SW 1271 (cell line): ENCODE data around the gene GRK7.
"Not testable (repeated sequence)": the region's sequence is repeated elsewhere in the genome, so short reads cannot be mapped to it uniquely, and the experiment has no call there.

Experiments used
- DNase-seq, 2 experiments: peaks; one replicate each; lab custom pipeline; 2025; lab: John Stamatoyannopoulos, UW

The GRK7 gene

DNA sequence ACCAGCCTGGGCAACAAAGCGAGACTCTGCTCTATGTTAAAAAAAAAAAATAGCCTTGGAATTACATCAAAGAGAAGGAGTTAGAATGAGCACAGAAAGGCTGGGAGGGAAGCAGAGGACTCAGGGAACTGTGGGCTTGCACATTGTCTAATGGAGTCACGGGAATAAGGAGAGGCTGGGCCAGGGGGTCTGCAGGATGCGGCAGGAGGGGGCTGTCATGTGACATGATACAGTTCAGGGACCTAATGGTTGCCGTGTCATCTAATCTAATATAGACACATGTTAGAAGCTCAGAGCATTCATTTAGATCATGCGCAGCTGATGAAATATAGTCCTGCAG lies 32.5 kb downstream of the GRK7 start:
- no peak for DNase-seq

- no peak for DNase-seq
These were observed 33.1 kb downstream of the GRK7 start for GRCh38 chr3:141796081-141796888.

- no peak for DNase-seq
These were observed 33.9 kb downstream of the GRK7 start for GRCh38 chr3:141796889-141797781.

- no peak for DNase-seq
These were observed 34.7 kb downstream of the GRK7 start for GRCh38 chr3:141797819-141798447.

DNA sequence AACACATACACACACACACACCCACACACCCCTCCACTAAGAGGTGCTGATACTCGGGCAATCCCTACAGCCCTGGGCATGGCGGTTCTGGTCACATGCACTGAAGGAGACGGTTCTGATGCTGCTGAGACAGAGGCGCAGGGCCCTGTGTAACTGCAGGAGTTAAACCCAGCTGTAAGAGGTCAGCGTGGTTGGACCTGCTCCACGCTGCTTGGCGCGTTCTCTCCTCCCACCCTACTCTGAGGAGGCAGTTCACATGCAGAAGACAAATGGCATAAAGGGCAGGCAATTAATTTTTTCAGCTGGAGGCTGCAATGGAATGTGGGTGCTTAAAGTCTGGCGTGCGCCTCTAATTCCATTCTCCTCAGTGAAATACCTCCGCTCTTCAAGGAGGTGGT lies 35.2 kb downstream of the GRK7 start:
- DNase-seq = no peak

GRCh38 chr3:141802316-141803077 lies 39.3 kb downstream of the GRK7 start:
- no peak for DNase-seq

DNA sequence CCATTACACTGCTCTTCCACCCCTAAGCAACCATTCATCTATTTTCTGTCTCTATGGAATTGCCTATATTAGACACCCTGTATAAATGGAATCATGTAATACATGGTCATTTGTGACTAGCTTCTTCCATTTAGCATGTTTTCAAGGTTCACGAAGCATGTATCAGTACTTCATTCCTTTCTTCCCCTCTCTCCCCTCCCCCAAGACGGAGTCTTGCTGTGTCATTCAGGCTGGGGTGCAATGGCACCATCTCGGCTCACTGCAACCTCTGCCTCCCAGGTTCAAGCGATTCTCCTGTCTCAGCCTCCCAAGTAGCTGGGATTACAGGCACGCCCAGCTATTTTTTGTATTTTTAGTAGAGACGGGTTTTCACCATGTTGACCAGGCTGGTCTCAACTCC lies 40.3 kb downstream of the GRK7 start:
- DNase-seq = not testable (repeated sequence)

DNA sequence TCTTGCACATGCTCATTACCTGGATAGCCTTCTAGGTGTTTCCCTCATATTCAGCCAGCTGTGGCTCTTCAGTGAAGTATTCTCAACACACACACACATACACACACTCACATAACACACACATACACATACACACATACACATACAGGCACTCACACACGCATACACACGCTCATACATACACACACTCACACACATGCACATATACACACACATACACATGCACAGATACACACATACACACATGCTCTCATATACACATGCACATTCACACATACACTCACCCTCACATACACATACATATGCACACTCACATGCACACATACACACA lies 41.2 kb downstream of the GRK7 start:
- DNase-seq = no peak

- no peak for DNase-seq
These were observed 41.8 kb downstream of the GRK7 start for GRCh38 chr3:141804778-141805639.

GRCh38 chr3:141807277-141808033 lies 44.2 kb downstream of the GRK7 start:
- no peak for DNase-seq

DNA sequence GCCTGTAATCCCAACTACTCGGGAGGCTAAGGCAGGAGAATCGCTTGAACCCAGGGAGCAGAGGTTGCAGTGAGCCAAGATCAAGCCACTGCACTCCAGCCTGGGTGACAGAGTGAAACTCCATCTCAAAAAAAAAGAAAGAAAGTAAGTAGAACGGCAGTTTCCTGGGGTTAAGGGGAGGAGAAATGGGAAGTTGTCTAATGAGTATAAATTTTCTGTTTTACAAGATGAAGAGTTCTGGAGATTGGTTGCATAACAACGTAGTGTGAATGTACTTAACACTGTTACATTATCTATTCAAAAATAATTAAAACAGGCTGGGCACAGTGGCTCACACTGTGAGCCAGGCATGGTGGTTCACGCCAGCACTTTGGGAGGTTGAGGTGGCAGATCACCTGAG lies 45.4 kb downstream of the GRK7 start:
- DNase-seq = no peak

DNA sequence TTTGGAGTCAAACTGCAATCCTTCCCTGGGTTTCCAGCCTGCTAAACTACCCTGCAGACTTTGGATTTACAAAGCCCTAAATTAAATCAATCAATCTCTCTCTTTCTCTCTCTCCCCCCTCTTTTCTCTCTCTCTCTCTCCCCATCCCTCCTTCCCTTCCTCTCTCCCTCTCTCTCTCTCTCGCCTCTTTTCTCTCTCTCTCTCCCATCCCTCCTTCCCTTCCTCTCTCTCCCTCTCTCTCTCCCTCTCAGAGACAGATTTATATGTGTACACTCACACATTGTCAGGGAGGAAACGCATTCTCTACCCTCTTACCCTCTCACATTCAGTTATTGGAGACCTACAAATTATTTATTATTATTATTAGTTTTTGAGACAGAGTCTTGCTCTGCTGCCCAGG lies 47.0 kb downstream of the GRK7 start:
- no peak for DNase-seq

DNA sequence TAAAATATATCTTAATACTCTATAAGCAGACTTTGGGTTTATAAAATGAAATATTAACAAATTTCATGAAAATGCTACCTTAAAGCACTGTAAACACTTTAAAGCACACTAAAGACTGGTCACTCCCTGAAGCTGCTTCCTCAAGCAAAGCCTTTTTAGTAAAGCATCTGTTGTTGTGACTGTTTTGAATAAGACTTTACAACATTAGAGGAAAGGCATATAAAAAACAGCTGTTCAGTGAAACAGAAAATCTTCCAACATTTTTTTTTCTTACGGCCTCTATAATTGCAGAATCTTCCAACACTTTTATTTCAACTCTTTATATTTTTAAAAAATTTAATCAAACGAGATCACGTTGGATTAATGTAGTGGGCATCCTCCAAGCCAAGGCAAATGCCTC lies 48.1 kb downstream of the GRK7 start:
- no peak for DNase-seq

DNA sequence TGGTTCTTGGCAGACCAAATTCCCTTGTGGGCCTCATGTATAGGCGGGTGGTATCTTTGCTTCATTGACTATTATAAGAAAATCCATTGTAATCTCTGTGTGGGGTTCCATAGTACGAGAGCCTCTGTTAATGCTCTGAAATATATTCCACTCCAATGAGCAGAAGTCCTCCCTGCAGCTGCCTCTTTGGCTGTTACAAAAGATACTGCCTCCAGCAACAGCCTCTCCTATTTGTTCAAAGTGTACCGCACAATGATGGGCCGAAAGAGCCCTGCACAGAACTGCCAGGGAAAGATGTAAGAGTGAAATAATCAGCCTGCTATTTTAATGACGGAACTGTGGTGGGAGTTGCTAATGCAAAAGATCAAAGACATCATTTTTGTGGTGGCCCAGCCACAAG lies 48.9 kb downstream of the GRK7 start:
- DNase-seq = no peak

DNA sequence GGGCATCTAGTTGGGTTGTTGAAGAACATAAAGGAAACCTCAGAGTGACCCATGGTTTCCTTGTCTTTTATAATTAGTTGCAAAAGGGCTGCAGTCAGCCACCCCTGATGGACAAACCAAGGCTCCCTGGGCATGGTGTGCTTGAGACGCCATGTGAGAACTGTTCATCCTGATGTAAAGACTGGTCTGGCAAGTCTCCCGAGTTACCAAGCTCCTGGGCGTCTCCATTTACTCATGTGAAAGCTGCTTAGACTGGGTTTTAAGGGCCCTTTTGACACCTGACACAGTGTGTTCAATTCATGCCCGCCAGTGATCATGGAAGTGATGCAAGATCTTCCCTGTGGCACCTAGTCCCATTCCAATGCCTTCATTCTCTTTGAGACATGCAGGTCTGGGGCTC lies 49.4 kb downstream of the GRK7 start:
- no peak for DNase-seq
